Esophagus muscularis mucosa (tissue), 4 donors: Measurements from ENCODE around the gene CFAP74. TPM values are rescaled to one million over a fixed set of nuclear protein-coding genes. Genes with fewer than 3 reads are reported as not detected.
A peak's percentile ranks its signal among the peaks of the same experiment; 100 is the strongest.

Source experiments
- DNase-seq: peaks from one replicate; pipeline ENCODE4 v3.0.0-alpha.2; 2017; ENCODE audit errors: extremely low spot score
- H3K27ac ChIP-seq, 4 donors: fragments of 200-600 bp; sonication (generic); replicated peaks in 1 of 4; 1 replicate in 3 of 4; 2 replicates in 1 of 4; pipeline ENCODE4 v1.5.1; 2016 to 2019; ENCODE audit warnings: mild to moderate bottlenecking in 1 of 4
- H3K27me3 ChIP-seq, 4 donors: fragments of 200-600 bp; sonication (generic); one replicate each; pipeline versions ENCODE4 v1.5.1 to v1.6.0; 2016 to 2019
- H3K36me3 ChIP-seq, 4 donors: fragments of 200-600 bp; sonication (generic); one replicate each; pipeline ENCODE4 v1.5.1; 2016 to 2019
- H3K4me1 ChIP-seq, 4 donors: fragments of 200-600 bp; sonication (generic); one replicate each; pipeline ENCODE4 v1.5.1; 2016 to 2019
- H3K4me3 ChIP-seq, 4 donors: fragments of 200-600 bp; sonication (generic); 1 replicate in 2 of 4; 2 replicates in 2 of 4; pipeline ENCODE4 v1.5.1; 2016 to 2019; ENCODE audit warnings: mild to moderate bottlenecking in 4 of 4, moderate library complexity in 1 of 4
- H3K9me3 ChIP-seq, 4 donors: fragments of 200-600 bp; sonication (generic); 1 replicate in 3 of 4; 2 replicates in 1 of 4; pipeline ENCODE4 v1.5.1; 2016 to 2019
- CTCF ChIP-seq, 3 experiments: fragments of 200-600 bp in 2 of 3; fragments of 450-650 bp in 1 of 3; sonication (generic) in 2 of 3; IDR thresholded peaks; one replicate each; pipeline ENCODE4 v1.5.1; 2017 to 2019; ENCODE audit warnings: antibody characterized with exemption in 3 of 3, mild to moderate bottlenecking in 2 of 3, moderate library complexity in 1 of 3
- EP300 ChIP-seq: sonication (generic); formaldehyde crosslinking; IDR thresholded peaks from one replicate; pipeline ENCODE4 v1.6.1; 2017; ENCODE audit warnings: antibody characterized with exemption
- POLR2A ChIP-seq: fragments of 450-650 bp; IDR thresholded peaks from one replicate; pipeline ENCODE4 v1.6.1; 2017; ENCODE audit warnings: antibody characterized with exemption, moderate library complexity, mild to moderate bottlenecking, low read depth
- POLR2AphosphoS5 ChIP-seq, 2 donors: sonication (generic); formaldehyde crosslinking; IDR thresholded peaks; one replicate each; pipeline ENCODE4 v1.6.1; 2017; ENCODE audit warnings: antibody characterized with exemption in 2 of 2
- WGBS: methylation state at CpG from one replicate; pipeline ENCODE4 v1.1.5; 2018; 5-methylcytosine and 5-hydroxymethylcytosine counted together
- intact Hi-C: fragments of 100-400 bp; cut with DNase I; formaldehyde crosslinking; loops from one replicate; pipeline ENCODE4 v1.15.1; 2023
- total RNA-seq, 4 donors: library from RNA; depleted of rRNA; stranded (reverse); fragments of >200 nt; gene quantifications; one replicate each; pipeline versions ENCODE4 v1.1.0 to v1.2.1, GENCODE V29; 2016

The CFAP74 gene
- total RNA-seq, 4 donors from 2014 or later, result not detected

- Histone ChIP-seq H3K36me3 (no peaks in the 10 kb centered on the region), H3K4me3 (no peak overlapping the region), H3K27me3 (peaks cover 0 to 92% (median 15%) of the 10 kb centered on the region in 4 donors), H3K27ac (no peak overlapping the region), H3K4me1 (peaks cover 0 to 15% (median 9%) of the 10 kb centered on the region in 4 donors), H3K9me3 (no peaks in the 10 kb centered on the region)
- intact Hi-C loops, result loop anchor here (5.0 kb wide), 1 partner anchor 87 kb away; no protein-coding TSS in a partner anchor
- DNase-seq, result no peak
- WGBS, result 5% methylated on average over 21 of the region's 23 CpGs
- TF ChIP-seq CTCF (IDR thresholded peaks at IDR 0.05), result peak; percentile 48 to 66 (median 55)
- TF ChIP-seq POLR2A, result no peak
These were observed 43.6 kb downstream of the CFAP74 start for GRCh38 chr1:1959840-1960479.

- no peak for TF ChIP-seq CTCF (IDR thresholded peaks at IDR 0.05)
- no peak for TF ChIP-seq POLR2AphosphoS5 (IDR thresholded peaks at IDR 0.05)
- no peak for TF ChIP-seq EP300
- TF ChIP-seq POLR2A, result no peak
- peaks cover 0 to 87% (median 14%) of the 10 kb centered on the region in 4 donors for H3K27me3 ChIP-seq
- intact Hi-C loops, result loop anchor here (5.0 kb wide), 1 partner anchor 88 kb away; no protein-coding TSS in a partner anchor
These were observed 44.1 kb downstream of the CFAP74 start for GRCh38 chr1:1959459-1959839.

GRCh38 chr1:1958071-1958541 lies 45.5 kb downstream of the CFAP74 start:
- no peaks in the 10 kb centered on the region for H3K36me3 ChIP-seq
- H3K27ac ChIP-seq, result no peak overlapping the region
- peaks cover 0 to 15% (median 9%) of the 10 kb centered on the region in 4 donors for H3K4me1 ChIP-seq
- intact Hi-C loops, result loop anchor here (5.0 kb wide), 1 partner anchor 89 kb away; no protein-coding TSS in a partner anchor
- peaks cover 0 to 77% (median 13%) of the 10 kb centered on the region in 4 donors for H3K27me3 ChIP-seq
- DNase-seq, result no peak
- H3K4me3 ChIP-seq, result no peak overlapping the region
- H3K9me3 ChIP-seq, result no peaks in the 10 kb centered on the region
- WGBS, result 83% methylated on average over 28 of the region's 29 CpGs
- TF ChIP-seq EP300, result no peak
- TF ChIP-seq POLR2AphosphoS5 (IDR thresholded peaks at IDR 0.05), result no peak
- no peak for TF ChIP-seq POLR2A
- no peak for TF ChIP-seq CTCF (IDR thresholded peaks at IDR 0.05)

More at GRCh38 chr1:1959459-1959839, 44.1 kb downstream of the CFAP74 start:
- Histone ChIP-seq H3K36me3 (no peaks in the 10 kb centered on the region), H3K27ac (no peak overlapping the region), H3K9me3 (no peaks in the 10 kb centered on the region), H3K4me3 (no peak overlapping the region), H3K4me1 (peaks cover 0 to 15% (median 9%) of the 10 kb centered on the region in 4 donors)
- WGBS, result 74% methylated on average over 10 of the region's 12 CpGs
- no peak for DNase-seq

GRCh38 chr1:1957533-1957961 lies 46.0 kb downstream of the CFAP74 start:
- peaks cover 0 to 15% (median 9%) of the 10 kb centered on the region in 4 donors for H3K4me1 ChIP-seq
- H3K9me3 ChIP-seq, result no peaks in the 10 kb centered on the region
- no peak overlapping the region for H3K4me3 ChIP-seq
- TF ChIP-seq POLR2AphosphoS5 (IDR thresholded peaks at IDR 0.05), result no peak
- TF ChIP-seq EP300, result no peak
- no peak for TF ChIP-seq CTCF (IDR thresholded peaks at IDR 0.05)
- TF ChIP-seq POLR2A, result no peak
- intact Hi-C loops, result loop anchor here (5.0 kb wide), 1 partner anchor 90 kb away; no protein-coding TSS in a partner anchor
- WGBS, result 78% methylated on average over 5 of the region's 22 CpGs
- H3K27me3 ChIP-seq, result peaks cover 0 to 74% (median 13%) of the 10 kb centered on the region in 4 donors
- no peaks in the 10 kb centered on the region for H3K36me3 ChIP-seq
- no peak for DNase-seq
- H3K27ac ChIP-seq, result no peak overlapping the region
